ENCODE results near the gene TSPAN2.
A peak's percentile ranks its signal among the peaks of the same experiment; 100 is the strongest.

TSPAN2 gene

GRCh38 chr1:115071012-115071664 is 18.2 kb downstream of the TSPAN2 start:
- peaks cover 57% of the 10 kb centered on the region for H3K4me1 Mint-ChIP-seq
- H3K27me3 Mint-ChIP-seq (ENCODE audit: low read depth, poor library complexity) = peaks cover 7% of the 10 kb centered on the region
- TF ChIP-seq CTCF (IDR thresholded peaks at IDR 0.05) = no peak
- no peaks in the 10 kb centered on the region for H3K9me3 Mint-ChIP-seq
- no peak for DNase-seq
- H3K4me3 Mint-ChIP-seq = no peak overlapping the region
- H3K27ac Mint-ChIP-seq = no peak overlapping the region
- peaks cover 14% of the 10 kb centered on the region for H3K36me3 Mint-ChIP-seq (ENCODE audit: low read depth)

GRCh38 chr1:115069659-115070308 is 19.5 kb downstream of the TSPAN2 start:
- peak overlapping the region; percentile 17 for H3K27ac Mint-ChIP-seq

GRCh38 chr1:115068826-115069585 is 20.3 kb downstream of the TSPAN2 start:
- Mint-ChIP-seq H3K9me3 (no peaks in the 10 kb centered on the region), H3K4me1 (peaks cover 36% of the 10 kb centered on the region), H3K36me3 (ENCODE audit: low read depth) (peaks cover 26% of the 10 kb centered on the region), H3K27me3 (ENCODE audit: low read depth, poor library complexity) (peaks cover 7% of the 10 kb centered on the region), H3K27ac (no peak overlapping the region), H3K4me3 (no peak overlapping the region)
- no peak for DNase-seq
- no peak for TF ChIP-seq CTCF (IDR thresholded peaks at IDR 0.05)

More at GRCh38 chr1:115069659-115070308, 19.5 kb downstream of the TSPAN2 start:
- Mint-ChIP-seq H3K4me1 (peaks cover 43% of the 10 kb centered on the region), H3K4me3 (no peak overlapping the region), H3K9me3 (no peaks in the 10 kb centered on the region), H3K36me3 (ENCODE audit: low read depth) (peaks cover 20% of the 10 kb centered on the region), H3K27me3 (ENCODE audit: low read depth, poor library complexity) (peaks cover 7% of the 10 kb centered on the region)
- no peak for TF ChIP-seq CTCF (IDR thresholded peaks at IDR 0.05)
- DNase-seq = no peak

GRCh38 chr1:115067161-115067859 is 22.0 kb downstream of the TSPAN2 start:
- peaks cover 7% of the 10 kb centered on the region for H3K27me3 Mint-ChIP-seq (ENCODE audit: low read depth, poor library complexity)
- H3K9me3 Mint-ChIP-seq = no peaks in the 10 kb centered on the region
- H3K4me3 Mint-ChIP-seq = no peak overlapping the region
- H3K27ac Mint-ChIP-seq = no peak overlapping the region
- no peak for TF ChIP-seq CTCF (IDR thresholded peaks at IDR 0.05)
- no peak for DNase-seq
- peaks cover 20% of the 10 kb centered on the region for H3K4me1 Mint-ChIP-seq
- H3K36me3 Mint-ChIP-seq (ENCODE audit: low read depth) = peaks cover 28% of the 10 kb centered on the region

- Mint-ChIP-seq H3K4me3 (no peak overlapping the region), H3K36me3 (ENCODE audit: low read depth) (peaks cover 28% of the 10 kb centered on the region), H3K27ac (no peak overlapping the region), H3K9me3 (no peaks in the 10 kb centered on the region), H3K27me3 (ENCODE audit: low read depth, poor library complexity) (peaks cover 7% of the 10 kb centered on the region), H3K4me1 (peaks cover 6% of the 10 kb centered on the region)
- no peak for DNase-seq
- no peak for TF ChIP-seq CTCF (IDR thresholded peaks at IDR 0.05)
Observed at GRCh38 chr1:115065021-115065420, 24.3 kb downstream of the TSPAN2 start.
